Measurements from ENCODE around the gene SLC25A34.
A peak's percentile ranks its signal among the peaks of the same experiment; 100 is the strongest.

SLC25A34 gene

DNA sequence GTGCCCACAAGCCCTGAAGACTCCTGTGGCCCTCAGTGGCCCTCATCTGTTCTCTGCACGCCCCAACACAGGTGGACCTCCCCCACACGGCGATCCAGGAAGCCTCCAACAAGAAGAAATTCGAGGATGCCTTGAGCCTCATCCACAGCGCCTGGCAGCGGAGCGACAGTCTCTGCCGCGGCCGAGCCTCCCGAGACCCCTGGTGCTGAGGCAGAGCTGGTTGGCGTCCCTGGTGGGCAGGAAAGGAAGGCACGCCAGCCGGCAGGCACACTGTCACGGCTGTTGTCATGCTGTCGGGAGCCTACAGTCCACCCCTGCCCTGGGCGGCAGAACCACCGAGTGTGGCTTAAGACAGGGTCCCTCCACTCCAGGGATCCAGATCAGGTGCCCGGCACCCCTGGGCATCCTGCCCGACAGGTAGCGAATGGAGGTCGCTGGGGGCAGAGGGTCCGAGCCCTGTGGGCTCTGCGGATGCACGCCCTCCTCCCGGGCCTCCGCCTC lies 2.3 kb upstream of the SLC25A34 start:
- no peak for DNase-seq

DNA sequence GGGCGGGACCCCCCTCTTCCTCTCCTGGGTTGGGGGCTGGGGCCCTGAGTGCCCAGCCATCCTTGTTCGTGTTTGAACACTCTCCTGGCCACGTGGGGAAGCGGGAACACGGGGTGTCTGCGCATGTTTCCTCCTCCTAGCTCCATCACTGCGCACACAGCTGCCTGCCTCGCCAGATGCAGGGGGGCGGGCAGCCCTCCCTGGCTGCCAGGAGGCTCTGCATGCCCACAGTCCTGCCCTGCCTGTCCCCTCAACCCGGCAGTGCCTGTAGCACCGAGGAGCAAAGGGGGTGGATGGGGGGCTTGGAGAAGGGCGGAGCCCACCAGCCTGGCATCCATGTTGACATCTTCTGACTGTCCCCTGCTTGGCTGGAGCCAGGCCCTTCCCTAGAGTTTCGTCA lies 1.8 kb upstream of the SLC25A34 start:
- DNase-seq: no peak

DNA sequence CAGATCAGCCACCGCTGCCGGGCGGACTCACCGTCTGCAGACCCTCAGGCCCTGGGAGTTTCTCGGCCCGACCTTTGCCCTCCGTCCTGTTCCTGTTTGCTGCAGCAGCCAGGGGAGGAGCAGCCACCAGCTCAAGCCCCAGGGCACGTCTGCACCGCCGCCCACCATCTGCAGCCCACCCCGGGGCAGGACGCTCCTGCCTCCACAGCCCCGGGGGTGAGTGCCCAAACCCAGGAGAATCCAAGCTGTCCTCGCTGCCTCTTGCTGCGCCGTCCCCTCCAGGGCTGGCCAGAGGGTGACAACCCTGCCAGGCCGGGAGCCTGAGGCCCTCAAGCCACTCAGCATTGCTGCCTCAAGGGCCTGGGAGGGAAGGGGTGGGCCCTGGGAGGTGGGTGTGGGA lies 1.2 kb upstream of the SLC25A34 start:
- no peak for DNase-seq

DNA sequence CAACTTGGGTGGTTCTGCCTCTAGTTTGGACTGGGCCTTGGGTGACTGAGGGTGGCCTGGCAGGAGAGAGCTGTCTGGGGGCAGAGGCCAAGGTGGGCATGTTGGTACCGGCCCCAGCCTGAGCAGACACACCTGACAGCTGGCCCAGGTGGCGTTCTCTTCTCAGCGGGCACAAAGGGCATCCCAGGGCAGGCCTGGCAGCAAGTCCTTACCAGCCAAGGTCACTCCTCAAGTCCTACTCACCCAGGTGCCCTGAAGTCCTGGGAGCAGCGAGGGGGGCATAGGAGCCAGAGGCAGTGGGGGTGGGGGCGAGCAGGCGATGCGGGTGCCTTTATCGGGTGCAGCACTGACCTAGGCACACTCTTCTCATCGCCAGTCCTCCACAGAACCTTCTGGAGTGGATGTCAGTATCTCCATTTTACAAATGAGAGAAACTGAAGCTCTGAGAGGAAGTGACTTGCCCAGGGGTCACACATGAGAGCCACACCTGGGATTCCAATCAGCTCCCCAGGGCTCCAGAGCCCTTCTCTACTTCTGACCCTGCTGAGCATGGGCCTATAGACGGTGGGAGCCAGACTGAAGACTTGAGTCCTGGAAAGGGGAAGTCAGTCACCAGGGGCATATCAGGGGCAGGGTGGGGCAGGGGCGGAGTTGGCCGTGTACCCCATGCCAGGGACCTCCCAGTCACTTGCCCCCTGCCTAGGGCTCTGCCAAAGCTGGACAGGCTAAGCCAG lies 587 bp upstream of the SLC25A34 start:
- DNase-seq: peak in 1 of 2 experiments; percentile 6

DNA sequence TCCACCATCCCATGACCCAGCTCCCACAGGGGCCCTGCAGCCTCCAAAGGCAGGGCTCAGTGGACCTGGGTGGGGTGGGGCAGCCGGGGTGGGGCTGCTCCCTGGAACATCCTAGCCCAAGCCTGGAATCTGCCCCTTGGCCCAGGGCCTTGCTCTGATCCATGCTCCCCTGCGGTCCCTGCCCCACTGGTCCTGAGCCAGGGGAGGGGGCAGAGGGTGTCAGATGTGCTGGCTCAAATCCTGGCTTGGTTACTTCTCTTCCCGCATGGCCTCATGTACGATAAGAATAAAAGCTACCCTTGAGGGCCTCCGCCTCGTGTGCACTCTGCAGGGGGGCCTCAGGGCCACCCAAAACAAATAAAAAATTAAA lies 819 bp downstream of the SLC25A34 start:
- no peak for DNase-seq

DNA sequence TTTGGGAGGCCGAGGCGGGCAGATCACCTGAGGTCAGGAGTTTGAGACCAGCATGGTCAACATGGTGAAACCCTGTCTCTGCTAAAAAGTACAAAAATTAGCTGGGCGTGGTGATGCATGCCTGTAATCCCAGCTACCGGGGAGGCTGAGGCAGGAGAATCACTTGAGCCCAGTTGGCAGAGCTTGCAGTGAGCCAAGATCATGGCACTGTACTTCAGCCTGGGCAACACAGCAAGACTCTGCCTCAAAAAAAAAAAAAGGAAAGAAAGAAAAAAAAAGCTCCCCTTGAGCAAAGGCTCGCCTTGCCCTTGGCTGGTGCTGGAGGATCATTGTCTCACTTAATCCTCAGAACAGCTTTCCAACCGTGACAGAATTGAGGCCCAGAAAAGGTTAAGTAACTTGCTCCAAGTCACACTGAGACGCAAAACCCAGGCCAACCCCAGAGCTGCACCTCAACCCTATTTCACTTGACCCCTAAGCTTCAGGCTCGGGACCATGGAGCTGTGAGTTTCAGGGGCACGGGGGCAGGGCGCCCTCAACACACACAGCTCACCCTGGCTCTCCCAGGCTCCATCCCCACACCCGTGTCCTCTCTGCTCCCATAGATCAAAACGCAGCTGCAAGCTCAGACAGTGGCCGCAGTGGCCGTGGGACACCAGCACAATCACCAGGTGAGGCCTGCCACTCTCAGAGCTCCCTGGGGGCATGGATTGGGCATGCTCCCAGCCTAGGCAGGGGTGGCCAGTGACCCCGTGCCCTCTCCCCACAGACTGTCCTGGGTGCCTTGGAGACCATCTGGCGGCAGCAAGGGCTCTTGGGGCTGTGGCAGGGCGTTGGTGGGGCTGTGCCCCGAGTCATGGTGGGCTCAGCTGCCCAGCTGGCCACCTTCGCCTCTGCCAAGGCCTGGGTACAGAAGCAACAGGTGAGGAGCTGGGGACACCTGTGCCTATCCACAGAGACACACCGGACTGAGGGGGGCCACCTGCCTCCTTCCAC lies 1.6 kb downstream of the SLC25A34 start:
- DNase-seq: no peak

DNA sequence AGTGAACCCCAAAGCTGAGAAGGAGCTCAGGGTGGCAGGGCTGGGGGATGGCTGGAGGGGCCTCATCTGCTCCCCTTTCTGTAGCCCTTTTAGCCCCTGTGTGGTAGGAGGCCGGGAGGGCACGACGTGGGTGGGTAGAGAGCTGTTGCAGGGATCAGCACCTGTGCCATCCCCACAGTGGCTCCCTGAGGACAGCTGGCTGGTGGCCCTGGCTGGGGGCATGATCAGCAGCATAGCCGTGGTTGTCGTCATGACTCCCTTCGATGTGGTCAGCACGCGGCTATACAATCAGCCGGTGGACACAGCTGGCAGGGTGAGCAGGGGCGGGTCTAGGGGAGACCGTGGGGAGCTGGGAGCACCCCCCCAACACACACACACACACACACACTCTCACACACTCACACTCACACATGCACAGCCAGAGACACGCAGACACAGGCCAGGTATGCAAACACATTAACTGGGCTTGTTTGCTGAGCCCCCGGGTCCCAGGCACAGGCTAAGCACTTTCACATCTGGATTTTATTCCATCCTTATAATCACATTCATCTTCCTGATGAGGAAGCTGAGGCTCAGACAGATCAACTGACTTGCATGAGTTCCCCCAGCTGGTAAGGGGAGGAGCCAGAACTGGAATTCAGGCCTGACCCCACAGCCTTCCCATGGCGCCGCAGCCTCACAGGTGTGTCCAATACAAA lies 2.5 kb downstream of the SLC25A34 start:
- no peak for DNase-seq

DNA sequence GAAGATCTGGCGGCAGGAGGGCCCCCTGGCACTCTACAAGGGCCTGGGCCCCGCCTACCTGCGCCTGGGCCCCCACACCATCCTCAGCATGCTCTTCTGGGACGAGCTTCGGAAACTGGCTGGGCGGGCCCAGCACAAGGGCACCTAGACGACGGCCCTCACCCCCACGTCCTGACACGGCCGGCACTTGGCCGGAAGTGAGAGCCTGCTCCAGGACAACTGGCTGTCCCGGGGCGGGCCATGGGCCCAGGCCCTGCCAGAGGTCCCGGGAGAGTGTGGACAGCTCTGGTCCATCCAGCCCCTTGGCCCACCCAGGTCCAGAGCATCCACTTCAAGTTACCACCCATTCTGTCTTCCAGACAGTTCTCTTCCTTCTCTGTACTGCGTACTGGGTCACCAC lies 3.2 kb downstream of the SLC25A34 start:
- DNase-seq: no peak

DNA sequence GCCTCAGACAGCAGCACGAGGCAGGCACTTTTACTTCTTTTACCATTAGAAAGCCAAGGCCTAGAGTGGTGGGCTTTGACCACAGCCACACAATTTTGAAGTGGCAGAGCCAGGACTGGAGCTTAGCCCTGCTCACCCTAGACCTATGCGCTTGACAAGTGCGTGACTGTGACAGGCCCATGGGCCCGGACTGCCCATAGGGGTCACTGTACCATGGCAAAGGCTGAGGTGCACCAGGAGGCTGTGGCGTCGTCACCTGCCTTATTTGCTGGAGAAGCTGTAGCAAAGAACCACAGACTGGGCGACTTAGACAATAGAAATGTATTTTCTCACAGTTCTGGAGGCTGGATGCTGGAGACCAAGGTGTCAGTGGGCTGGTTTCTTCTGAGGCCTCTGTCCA lies 3.7 kb downstream of the SLC25A34 start:
- DNase-seq: no peak

DNA sequence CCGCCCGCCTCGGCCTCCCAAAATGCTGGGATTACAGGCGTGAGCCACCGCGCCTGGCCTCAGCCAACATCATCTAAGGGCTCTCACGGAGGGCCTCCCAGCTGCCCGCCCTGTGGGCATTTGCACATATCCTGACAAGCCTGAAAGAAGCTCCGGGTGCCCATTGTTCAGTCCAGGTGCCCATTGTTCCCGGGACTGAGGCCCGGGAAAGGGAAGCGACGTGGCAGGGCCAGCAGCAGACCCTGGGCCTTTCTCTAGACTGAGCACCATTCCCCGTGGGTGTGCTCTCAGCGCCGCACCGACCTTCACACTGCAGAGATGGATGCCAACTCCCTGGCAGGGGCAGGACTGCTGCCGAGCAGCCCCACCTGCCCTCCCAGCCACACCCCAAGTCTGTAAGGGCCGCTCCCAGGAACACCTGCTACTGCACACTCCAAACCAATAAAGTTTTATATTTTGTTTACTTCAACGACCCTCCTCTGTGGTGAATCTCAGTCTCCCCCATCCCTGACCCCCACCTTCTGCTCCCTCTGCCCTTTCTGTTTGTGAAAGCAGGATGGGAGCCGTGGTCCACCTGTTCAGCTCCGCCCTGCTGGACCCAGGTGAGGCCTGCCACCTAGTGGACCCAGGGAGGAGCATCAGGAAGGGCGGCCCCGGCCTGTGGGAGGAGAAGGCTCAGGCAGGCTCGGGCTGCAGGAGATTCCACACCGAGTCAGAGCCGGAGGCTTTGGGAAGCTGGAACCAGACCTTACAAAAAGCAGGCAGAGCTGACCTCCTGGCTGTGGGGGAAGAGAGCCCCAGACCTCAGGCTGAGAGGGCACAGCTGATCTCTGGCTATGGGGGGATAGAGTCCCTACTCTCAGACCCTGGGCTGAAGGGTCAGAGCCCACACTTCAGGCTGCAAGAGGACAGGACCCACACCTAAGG lies 5.1 kb downstream of the SLC25A34 start:
- peak; percentile 39 to 48 for DNase-seq

DNA sequence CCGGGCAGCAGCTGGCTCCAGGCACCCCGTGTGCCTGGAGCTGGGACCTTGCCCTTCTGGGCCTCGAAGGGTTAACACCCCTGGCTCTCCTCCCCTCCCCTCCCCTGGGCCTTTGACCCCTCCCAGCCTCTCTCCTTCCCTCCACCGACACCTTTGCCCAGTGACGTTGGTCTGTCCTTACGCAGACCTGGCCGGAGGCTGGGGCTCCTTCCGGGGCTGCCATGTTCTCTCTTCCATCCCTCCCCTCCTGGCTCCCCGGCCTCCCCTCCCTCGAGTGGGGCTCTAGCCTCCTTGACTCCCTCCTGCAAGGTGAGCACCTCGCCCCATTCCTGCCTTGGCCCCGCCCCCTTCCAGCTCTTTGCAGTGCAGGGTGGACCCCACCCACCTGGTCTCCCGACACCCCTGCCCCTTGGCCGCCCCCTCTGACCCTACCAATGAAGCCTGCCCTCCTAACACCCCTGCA lies 6.3 kb downstream of the SLC25A34 start, which contains the start of gene TMEM82:
Gene TMEM82 (plus strand): TSS at position 161 of the 463 bp plus-strand sequence. CDS start 61 bp downstream, at position 222.
- DNase-seq: no peak

DNA sequence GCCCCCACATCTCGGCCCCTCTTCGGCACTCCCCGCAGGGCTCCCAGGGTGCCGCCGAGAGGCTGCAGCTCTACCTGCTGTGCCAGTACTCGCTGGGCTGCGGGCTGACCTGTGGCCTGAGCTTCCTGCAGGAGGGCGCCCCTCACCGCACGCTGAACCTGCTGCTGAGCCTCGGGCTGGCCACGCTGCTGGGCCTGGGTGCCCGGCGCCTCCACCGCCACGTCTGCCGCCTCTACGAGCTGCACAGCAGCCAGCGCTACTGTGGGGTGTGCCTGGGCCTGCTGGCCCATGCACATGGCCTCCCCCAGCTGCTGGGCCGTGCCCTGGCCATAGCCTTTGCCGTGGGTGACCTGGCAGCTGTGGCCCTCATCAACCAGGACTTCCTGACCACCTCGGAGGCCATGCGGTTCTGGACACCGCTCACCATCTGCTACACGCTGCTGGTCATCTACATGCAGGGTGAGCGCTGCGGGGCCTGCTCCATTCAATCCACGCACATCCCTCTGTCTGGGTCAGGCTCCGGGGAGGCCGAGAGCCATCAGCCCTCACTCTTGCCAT lies 8.1 kb downstream of the SLC25A34 start:
- no peak for DNase-seq

DNA sequence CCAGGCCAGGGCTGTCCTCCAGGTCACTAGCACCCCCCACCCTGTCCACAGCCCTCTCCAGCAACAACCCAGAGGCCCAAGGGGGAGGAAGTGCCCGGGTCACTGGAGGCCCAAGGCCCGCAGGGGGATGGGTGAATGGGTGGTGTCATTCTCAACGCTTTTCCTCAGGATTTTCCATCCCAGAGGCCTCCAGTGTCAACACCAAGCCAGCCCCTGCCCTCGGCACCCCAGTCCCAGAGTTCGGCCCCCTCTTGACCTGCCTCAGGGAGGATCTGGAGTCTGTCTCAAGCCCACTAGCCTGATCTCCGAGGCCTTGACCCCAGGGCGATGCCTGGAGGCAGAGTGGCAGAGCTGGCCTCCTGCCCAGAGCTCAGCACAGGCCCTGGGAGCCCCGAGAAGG lies 11.3 kb downstream of the SLC25A34 start:
- DNase-seq: no peak

DNA sequence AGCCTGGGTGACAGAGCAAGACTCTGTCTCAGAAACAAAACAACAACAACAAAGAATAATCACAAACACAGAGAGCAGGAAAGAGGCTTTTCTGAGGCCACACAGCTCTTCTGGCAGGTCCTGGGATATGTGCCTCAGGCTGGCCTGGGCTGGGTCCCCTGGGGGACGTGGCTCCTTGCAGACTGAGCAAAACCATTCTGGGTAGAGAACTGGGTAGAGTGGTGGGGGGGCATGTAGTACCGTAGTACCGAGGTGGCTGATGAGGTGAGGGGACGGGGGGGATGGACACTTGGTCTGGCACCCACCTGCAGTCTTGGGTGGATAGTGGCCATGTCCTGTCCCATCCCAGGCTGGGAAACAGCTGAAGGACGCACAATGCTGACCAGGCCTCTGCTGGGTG lies 12.2 kb downstream of the SLC25A34 start:
- DNase-seq: no peak

DNA sequence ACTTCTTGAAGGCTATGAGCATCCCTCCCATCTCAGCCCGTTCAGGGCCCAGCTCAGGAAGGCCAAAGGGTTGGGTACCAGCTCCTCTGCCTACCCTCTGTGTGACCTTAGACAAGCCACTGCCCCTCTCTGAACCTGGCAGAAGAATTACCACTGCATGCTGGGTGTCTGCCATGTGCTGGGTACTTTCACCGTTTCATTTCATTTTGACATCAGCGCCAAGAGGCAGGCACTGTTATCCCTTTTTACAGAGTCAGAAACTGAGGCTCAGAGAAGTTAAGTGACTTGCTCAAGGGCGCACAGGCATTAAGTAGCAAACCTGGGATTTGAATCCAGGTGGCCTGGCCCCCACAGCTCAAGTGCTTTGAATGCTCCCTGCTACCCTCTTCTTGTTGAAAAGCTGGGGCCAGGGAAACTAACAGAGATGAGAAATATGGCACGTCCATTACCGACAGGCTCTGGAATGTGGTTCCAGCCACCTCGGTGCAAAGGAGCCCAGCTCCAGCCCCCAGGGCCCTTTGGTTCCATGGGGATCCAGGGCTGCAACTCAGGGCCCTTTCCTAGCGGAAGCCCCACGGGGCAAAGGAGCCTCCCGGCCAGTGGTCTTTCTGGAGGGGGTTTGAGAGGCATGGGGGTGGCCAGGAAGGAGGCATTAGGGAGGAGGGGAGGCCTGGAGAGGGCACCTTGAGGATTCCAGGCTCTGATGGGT lies 12.8 kb downstream of the SLC25A34 start:
- DNase-seq: no peak

DNA sequence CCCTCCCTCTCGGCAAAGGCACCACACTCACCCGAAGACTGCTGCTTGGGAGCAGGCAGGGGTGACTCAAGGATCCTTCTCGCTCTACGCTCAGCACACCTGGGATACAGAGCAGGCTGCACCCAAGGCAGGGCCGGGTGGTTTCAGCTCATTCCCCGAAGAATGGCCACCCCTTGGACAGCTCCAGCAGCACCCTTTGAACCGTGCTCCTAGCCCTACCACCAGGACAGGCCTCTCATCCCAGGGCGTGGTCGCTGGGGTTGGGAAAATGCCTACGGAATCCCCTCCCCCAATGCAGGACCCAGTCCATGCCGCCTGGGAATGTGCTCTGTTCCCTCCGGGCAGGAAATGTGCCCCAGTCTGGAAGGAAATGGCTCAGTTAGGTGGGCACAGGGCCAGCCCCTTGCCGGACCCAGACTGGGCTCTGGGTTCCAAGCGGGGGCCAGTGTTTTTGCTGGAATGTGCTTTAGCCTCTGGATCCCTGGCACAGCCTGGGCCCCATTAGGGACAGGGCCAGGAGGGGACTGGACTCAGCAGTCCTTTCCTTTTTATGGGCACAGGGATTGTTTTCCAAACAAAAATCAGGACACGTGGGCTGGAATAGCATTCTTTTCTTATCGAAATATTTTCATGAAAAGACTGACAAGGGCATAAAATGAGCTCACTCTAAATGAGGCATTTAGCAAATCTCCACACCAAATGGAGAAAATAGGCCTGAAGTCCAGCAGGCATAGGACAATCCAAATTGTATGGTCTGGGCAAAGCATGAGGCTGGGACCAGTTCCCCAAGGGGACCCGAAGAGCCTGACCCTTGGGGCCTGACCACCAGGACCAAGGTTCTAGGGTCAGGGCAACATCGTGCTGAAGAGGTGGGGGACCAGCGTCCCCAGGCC lies 13.6 kb downstream of the SLC25A34 start:
- no peak for DNase-seq

DNA sequence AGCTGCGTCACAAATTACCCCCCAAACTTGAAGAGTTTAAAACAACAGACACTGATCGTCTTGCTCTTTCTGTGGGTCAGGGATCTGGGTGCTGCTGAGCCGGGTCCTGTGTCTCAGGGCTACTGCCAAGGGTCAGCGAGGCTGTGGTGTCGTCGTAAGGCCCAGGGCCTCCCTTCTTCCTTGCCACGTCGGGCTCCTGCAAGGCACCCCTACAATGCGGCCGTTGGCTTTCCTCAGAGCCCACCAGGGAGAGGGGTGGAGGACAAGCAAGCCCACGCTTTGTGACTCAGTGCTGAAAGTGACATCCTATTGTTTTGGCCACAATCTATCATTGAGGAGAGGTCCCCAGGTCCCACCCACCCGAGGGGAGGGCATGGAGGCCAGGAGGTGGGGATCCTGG lies 14.9 kb downstream of the SLC25A34 start:
- DNase-seq: no peak

DNA sequence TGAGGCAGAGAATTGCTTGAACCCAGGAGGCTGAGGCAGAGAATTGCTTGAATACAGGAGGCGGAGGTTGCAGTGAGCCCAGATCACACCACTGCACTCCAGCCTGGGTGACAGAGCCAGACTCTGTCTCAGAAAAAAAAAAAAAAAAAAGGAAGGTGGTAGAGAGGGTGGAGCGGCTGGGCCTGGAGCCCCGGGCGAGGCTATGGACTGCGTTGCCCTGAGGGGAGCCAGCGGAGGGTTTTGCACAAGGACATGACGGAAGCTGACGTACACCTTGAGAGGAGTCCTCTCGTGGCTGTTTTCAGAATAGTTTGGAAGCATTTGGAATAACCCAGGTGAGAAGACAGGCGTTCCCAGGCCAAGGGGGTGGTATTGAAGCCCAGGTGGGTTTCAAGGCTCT lies 15.7 kb downstream of the SLC25A34 start:
- no peak for DNase-seq

DNA sequence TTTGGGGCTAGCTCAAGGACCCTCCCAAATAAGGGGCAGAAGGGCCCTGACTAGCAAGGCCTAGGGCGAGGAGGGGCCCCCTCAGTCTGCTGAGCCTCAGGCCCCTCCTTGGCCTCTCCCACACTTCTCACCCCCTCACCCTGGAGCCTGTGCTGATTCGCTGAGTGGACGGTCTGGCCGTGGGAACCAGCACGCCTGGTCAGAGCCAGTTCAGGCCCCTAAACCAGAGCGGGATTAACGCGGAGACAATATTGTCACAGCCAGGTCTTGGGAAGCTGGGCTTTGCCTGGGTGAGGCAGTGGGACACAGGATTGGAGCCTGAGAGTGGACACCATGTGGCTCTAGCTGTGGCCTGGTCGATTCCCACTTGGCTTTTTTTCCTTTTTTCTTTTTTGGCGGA lies 17.7 kb downstream of the SLC25A34 start:
- no peak for DNase-seq

Data from Kasumi-1 (cell line).